Activated B cell treated with CpG ODN at 0.5 μM for 24 hours (primary cell): ENCODE data around the gene ACER2. TPM values are rescaled to one million over a fixed set of nuclear protein-coding genes. Genes with fewer than 3 reads are reported as not detected.
"Not testable (repeated sequence)": the region's sequence is repeated elsewhere in the genome, so short reads cannot be mapped to it uniquely, and the experiment has no call there.

Experiments
- ATAC-seq: fragments of 200-7000 bp; cut with Tn5 transposase; one replicate; pipeline ENCODE4 v1.10.0; 2021; ENCODE audit warnings: low read depth, mild to moderate bottlenecking, moderate library complexity
- CTCF ChIA-PET: fragments of 350-600 bp; sonication (Branson Sonifier 250); formaldehyde crosslinking; loops from one replicate; lab custom pipeline; 2021; ENCODE audit warnings: antibody characterized with exemption; lab: Charles Lee
- POLR2A ChIA-PET: fragments of 350-600 bp; sonication (Branson Sonifier 250); formaldehyde crosslinking; loops from one replicate; lab custom pipeline; 2021; ENCODE audit warnings: antibody characterized with exemption; lab: Charles Lee
- DNase-seq: peaks from one replicate; pipeline ENCODE4 v3.0.0; 2022
- H3K27ac Mint-ChIP-seq: one replicate; pipeline ENCODE4 v1.8.0; 2020; ENCODE audit warnings: mixed read lengths
- H3K27me3 Mint-ChIP-seq: one replicate; pipeline ENCODE4 v1.8.0; 2021; ENCODE audit warnings: mixed read lengths
- H3K36me3 Mint-ChIP-seq: one replicate; pipeline ENCODE4 v1.8.0; 2021; ENCODE audit warnings: low read depth, mixed read lengths
- H3K4me1 Mint-ChIP-seq: one replicate; pipeline ENCODE4 v1.8.0; 2021; ENCODE audit warnings: mixed read lengths
- H3K4me3 Mint-ChIP-seq: one replicate; pipeline ENCODE4 v1.8.0; 2020; ENCODE audit warnings: mild to moderate bottlenecking, mixed read lengths
- H3K9me3 Mint-ChIP-seq: one replicate; pipeline ENCODE4 v1.8.0; 2020; ENCODE audit warnings: mixed read lengths
- CTCF ChIP-seq: fragments of 200-600 bp; IDR thresholded peaks from one replicate; pipeline ENCODE4 v1.8.0; 2022; ENCODE audit warnings: antibody characterized with exemption, mild to moderate bottlenecking
- intact Hi-C: fragments of 100-400 bp; cut with micrococcal nuclease; formaldehyde crosslinking; loops from one replicate; pipeline ENCODE4 v1.15.1; 2024
- total RNA-seq: library from RNA; stranded (reverse); gene quantifications from 2 replicates; pipeline ENCODE4 v1.2.3, GENCODE V29; 2022

The ACER2 gene
- total RNA-seq, 1 donor from 2014 or later: 1.4 TPM

DNA sequence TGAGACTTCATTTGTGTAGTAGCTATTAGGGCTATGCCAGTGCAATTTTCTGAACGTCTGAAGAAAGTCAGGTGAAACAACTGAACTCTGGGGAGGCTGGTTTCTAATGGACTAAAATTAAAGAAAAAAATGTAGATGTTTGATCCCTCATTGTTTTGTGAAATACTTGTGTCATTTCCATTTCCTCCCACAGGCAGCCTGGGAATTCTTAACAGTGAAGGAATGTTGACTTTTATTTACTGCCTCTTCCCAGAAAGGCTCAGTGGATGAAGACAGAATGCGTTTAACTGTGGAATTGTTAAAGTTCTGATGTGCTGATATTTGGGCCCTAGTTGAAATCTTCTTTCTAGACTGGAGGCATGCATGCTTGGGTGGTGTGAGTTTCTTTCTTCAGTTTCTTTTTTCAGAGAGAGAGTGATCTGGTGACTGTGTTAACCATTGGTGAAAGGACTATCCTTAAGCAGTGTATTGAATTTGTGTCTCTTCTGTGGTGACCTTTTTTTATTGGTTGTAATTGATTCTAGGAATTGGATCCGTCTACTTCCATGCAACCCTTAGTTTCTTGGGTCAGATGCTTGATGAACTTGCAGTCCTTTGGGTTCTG is 15.5 kb downstream of the ACER2 start:
- no peaks in the 10 kb centered on the region for H3K27me3 Mint-ChIP-seq
- no peaks in the 10 kb centered on the region for H3K9me3 Mint-ChIP-seq
- DNase-seq (no peak), ATAC-seq (no peak)
- no peak overlapping the region for H3K27ac Mint-ChIP-seq
- no peak for TF ChIP-seq CTCF
- no peak overlapping the region for H3K4me3 Mint-ChIP-seq
- intact Hi-C loops: no loop called here
- peaks cover 9% of the 10 kb centered on the region for H3K36me3 Mint-ChIP-seq
- H3K4me1 Mint-ChIP-seq: no peaks in the 10 kb centered on the region
- ChIA-PET POLR2A (no interaction called here), CTCF (interaction anchor here (0.5 kb wide), 1 partner anchor 185 kb away, joined by 6 read pairs; no protein-coding TSS in a partner anchor)

DNA sequence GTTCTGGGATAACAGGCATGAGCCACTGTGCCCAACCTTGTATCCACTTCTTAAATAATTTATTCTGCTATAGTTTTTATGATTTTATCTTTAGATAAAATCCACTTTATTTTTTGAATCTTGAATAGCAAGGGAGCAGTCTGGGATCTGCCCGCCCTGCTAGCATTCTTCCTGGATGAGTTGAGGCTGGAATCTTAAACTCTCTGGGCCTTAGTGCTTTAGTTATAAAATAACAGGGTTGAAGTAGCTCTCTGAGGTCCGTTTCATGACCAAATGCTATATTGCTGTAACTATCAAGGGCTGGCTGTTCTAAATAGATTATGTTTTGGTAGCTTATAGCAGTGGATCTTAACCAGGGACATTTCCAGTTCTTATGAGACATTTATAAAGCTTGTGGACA is 20.8 kb downstream of the ACER2 start:
- CTCF ChIA-PET: interaction anchor here (1.0 kb wide), 1 partner anchor 28 kb away, joined by 3 read pairs; no protein-coding TSS in a partner anchor
- ATAC-seq: no peak
- H3K4me3 Mint-ChIP-seq: no peak overlapping the region
- no peaks in the 10 kb centered on the region for H3K4me1 Mint-ChIP-seq
- H3K27ac Mint-ChIP-seq: no peak overlapping the region
- peaks cover 6% of the 10 kb centered on the region for H3K36me3 Mint-ChIP-seq
- no peaks in the 10 kb centered on the region for H3K9me3 Mint-ChIP-seq
- DNase-seq: no peak
- no peak for TF ChIP-seq CTCF
- intact Hi-C loops: no loop called here
- POLR2A ChIA-PET: no interaction called here
- H3K27me3 Mint-ChIP-seq: no peaks in the 10 kb centered on the region

DNA sequence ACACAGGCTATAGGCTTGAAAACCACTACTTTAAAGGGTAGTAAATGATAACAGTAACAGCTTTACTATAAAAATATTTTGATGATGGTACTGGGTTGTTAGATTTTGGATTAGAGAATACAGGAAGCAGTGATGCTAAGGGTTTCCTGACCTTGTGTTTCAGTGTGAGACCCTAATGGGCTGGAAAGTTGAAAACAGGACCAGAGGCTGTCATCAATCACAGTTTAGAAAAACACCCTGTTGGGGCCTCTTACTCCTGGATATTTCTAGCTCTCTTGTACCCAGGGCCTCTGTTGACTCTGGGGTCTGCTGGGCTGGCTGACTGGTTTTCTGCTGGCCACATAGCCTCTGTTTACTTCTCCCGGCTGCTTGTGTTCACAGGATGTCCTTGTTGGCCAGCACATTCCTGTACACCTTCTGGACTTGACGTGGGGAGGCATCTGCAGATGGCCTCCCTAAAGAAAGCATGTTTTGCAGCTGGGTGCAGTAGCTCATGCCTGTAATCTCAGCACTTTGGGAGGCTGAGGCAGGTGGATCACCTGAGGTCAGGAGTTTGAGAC is 21.5 kb downstream of the ACER2 start:
- CTCF ChIA-PET: interaction anchor here (1.0 kb wide), 1 partner anchor 27 kb away, joined by 3 read pairs; no protein-coding TSS in a partner anchor
- POLR2A ChIA-PET: no interaction called here
- intact Hi-C loops: no loop called here
- Mint-ChIP-seq H3K4me3 (no peak overlapping the region), H3K4me1 (no peaks in the 10 kb centered on the region), H3K27me3 (no peaks in the 10 kb centered on the region), H3K27ac (no peak overlapping the region), H3K9me3 (no peaks in the 10 kb centered on the region), H3K36me3 (peaks cover 5% of the 10 kb centered on the region)
- ATAC-seq: no peak
- TF ChIP-seq CTCF: no peak
- no peak for DNase-seq

GRCh38 chr9:19431361-19432171 is 22.8 kb downstream of the ACER2 start:
- H3K4me3 Mint-ChIP-seq: no peak overlapping the region
- DNase-seq: no peak
- ChIA-PET POLR2A (no interaction called here), CTCF (no interaction called here)
- no peaks in the 10 kb centered on the region for H3K27me3 Mint-ChIP-seq
- H3K36me3 Mint-ChIP-seq: peaks cover 5% of the 10 kb centered on the region
- no peak for TF ChIP-seq CTCF
- no peak for ATAC-seq
- no peaks in the 10 kb centered on the region for H3K9me3 Mint-ChIP-seq
- intact Hi-C loops: no loop called here
- no peaks in the 10 kb centered on the region for H3K4me1 Mint-ChIP-seq
- no peak overlapping the region for H3K27ac Mint-ChIP-seq

- ATAC-seq: no peak
- Mint-ChIP-seq H3K4me3 (no peak overlapping the region), H3K27ac (no peak overlapping the region), H3K4me1 (no peaks in the 10 kb centered on the region), H3K36me3 (peaks cover 5% of the 10 kb centered on the region), H3K9me3 (no peaks in the 10 kb centered on the region), H3K27me3 (no peaks in the 10 kb centered on the region)
- no peak for TF ChIP-seq CTCF
- ChIA-PET CTCF (no interaction called here), POLR2A (no interaction called here)
- intact Hi-C loops: no loop called here
- no peak for DNase-seq
These were observed 23.7 kb downstream of the ACER2 start for GRCh38 chr9:19432473-19432872.

GRCh38 chr9:19433729-19434128 is 24.9 kb downstream of the ACER2 start:
- H3K36me3 Mint-ChIP-seq, ATAC-seq, DNase-seq, POLR2A ChIA-PET, H3K9me3 Mint-ChIP-seq, intact Hi-C loops, H3K4me3 Mint-ChIP-seq, H3K27ac Mint-ChIP-seq, CTCF ChIA-PET, H3K27me3 Mint-ChIP-seq, H3K4me1 Mint-ChIP-seq: not testable (repeated sequence)
